H1 (cell line): Measurements from ENCODE around the gene ECPAS. TPM values are rescaled to one million over a fixed set of nuclear protein-coding genes. Genes with fewer than 3 reads are reported as not detected.

Source experiments
- CEBPB ChIP-seq: IDR thresholded peaks from 2 replicates; pipeline ENCODE4 v1.6.1; 2012; ENCODE audit warnings: low read depth, low read length
- HDAC6 ChIP-seq: IDR thresholded peaks from one replicate; pipeline ENCODE4 v1.7.1; 2012; ENCODE audit warnings: low read depth, mild to moderate bottlenecking, inconsistent platforms, low read length, moderate library complexity
- TEAD4 ChIP-seq: IDR thresholded peaks from 2 replicates; pipeline ENCODE4 v1.6.1; 2012; ENCODE audit warnings: low read depth, low read length, inconsistent platforms, mixed read lengths
- ZNF274 ChIP-seq: IDR thresholded peaks from 2 replicates; pipeline ENCODE4 v1.7.0; 2012; ENCODE audit warnings: low read length, borderline replicate concordance; ENCODE audit errors: extremely low read depth
- polyA plus RNA-seq, 7 experiments: library from polyadenylated mRNA; depleted of rRNA in 3 of 7; stranded (reverse) in 5 of 7; unstranded in 2 of 7; fragments of >200 nt in 5 of 7; fragments of 200-250 nt in 2 of 7; gene quantifications; 1 replicate in 5 of 7; 2 replicates in 1 of 7; 4 replicates in 1 of 7; pipeline versions ENCODE4 v1.2.1 to v1.2.3, GENCODE V29; 2011 to 2013; ENCODE audit warnings: missing spikeins in 2 of 7, mixed read lengths in 2 of 7
- total RNA-seq: library from RNA; stranded (reverse); fragmentation: NEBNext Ultra II Directional; extraction: Animal tissue kit (Norgen Biotek cat#: 25700); gene quantifications from 2 replicates; pipeline ENCODE4 v1.2.1, GENCODE V29; 2021

Gene ECPAS
- total and polyA plus RNA-seq, 2 of the 8 experiments (the other 6 are each of a cell fraction or from before 2014, with no cell fraction given), result 20.9 to 131 TPM

DNA sequence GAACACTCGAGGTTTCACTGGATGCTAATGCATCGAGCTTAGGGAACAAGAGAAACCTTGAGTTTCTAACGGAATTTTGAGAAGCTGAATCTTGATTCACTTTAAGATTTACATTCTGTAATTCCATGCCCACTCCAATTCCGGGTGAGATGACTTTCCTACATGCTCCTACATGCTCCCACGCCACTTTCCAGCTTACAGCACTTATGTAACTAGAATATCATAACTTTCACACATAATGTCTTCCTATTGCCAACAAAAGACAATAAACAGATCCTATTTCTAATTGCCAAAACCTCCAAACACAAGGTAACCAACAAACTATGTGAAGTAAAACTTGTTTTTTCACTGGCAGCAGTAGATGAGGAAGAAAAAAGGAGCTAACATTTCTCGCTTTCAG lies 72.9 kb downstream of the ECPAS start (continued):
- TF ChIP-seq HDAC6 (no peak), ZNF274 (no peak), CEBPB (no peak), TEAD4 (no peak)
